Measurements from ENCODE around the gene TGM3. TPM values are rescaled to one million over a fixed set of nuclear protein-coding genes. Genes with fewer than 3 reads are reported as not detected.

Gene TGM3
- total RNA-seq, 1 donor: not detected

DNA sequence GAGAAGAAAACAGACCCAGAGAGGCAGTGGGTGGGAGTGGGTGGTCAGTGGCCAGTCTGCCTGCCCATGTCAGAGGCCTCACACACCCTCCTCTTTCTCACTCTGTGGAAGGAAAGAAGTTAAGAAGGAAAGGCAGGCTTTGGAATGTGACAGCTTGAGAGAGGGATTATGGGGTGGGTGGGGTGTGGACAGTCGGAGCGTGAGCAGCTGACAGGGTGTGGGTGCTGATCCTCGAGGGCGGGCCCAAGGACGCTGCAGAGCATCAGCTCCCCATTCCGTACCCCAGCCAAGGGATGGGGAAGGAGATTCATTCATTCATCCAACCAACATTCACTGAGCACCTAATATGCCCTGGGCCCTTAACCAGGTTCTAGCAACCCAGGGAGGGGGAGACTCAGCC lies 89.7 kb downstream of the TGM3 start:
- no peak for DNase-seq (ENCODE audit: low read depth)
- no peak overlapping the region for H3K4me3 ChIP-seq (ENCODE audit: low read depth, low read length)

DNA sequence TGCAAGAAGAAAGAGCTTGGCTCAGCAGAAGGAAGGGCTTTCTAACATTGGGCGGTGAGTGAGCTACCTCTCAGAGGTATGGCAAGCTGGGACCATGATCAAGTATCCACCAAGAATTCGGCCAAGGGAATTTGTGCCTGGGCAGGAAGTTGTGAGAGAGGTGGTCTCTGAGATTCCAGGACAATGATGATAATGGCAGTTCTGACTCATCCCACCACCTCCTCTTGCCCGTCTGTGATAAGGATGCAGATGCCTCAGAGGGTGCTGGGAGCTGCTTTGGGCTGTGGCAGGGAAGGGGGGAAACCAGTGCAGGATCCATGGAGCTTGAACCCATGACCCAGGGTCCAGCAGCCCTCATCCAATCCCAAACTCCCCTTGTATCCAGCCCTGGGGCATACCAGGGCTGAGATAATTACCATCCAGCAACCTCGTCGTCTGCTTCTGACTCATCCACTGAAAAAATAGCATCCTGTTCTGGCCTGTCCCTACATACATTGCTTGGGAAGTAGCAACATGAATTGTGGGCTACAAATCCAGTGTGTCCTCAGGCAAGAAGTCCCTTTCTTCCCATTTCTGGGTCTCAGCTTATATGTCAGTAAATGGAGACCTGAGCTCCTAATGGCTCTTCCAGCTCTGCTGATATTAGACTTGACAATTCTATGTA lies 90.8 kb downstream of the TGM3 start:
- DNase-seq (ENCODE audit: low read depth): peak; percentile 43
- TF ChIP-seq, protein P1, sequence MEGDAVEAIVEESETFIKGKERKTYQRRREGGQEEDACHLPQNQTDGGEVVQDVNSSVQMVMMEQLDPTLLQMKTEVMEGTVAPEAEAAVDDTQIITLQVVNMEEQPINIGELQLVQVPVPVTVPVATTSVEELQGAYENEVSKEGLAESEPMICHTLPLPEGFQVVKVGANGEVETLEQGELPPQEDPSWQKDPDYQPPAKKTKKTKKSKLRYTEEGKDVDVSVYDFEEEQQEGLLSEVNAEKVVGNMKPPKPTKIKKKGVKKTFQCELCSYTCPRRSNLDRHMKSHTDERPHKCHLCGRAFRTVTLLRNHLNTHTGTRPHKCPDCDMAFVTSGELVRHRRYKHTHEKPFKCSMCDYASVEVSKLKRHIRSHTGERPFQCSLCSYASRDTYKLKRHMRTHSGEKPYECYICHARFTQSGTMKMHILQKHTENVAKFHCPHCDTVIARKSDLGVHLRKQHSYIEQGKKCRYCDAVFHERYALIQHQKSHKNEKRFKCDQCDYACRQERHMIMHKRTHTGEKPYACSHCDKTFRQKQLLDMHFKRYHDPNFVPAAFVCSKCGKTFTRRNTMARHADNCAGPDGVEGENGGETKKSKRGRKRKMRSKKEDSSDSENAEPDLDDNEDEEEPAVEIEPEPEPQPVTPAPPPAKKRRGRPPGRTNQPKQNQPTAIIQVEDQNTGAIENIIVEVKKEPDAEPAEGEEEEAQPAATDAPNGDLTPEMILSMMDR (IDR thresholded peaks at IDR 0.05; ENCODE audit: insufficient read depth, low read length): no peak
- no peak overlapping the region for H3K4me3 ChIP-seq (ENCODE audit: low read depth, low read length)

More for the DNA sequence above, 89.7 kb downstream of the TGM3 start:
- TF ChIP-seq, protein P1 (IDR thresholded peaks at IDR 0.05; ENCODE audit: insufficient read depth, low read length): no peak

DNA sequence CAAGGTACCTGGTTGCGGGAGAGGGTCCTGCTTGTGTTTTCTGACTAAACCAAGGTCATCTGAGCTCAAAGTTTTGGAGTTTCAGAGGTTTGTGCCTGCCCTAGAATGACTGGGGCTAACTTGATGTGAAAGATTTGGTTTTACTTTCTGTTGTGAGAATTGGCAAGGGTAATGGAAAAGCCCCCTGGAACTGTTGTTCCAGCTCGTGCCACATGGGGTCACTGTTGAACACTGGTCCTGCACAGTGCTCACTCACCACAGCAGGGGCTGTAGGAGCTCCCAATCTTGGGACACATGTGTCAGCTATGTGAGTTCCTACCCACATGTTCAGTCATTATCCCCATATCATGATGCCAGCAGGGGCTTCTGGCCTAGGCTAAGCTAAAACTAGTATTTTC lies 91.4 kb downstream of the TGM3 start:
- DNase-seq (ENCODE audit: low read depth): peak; percentile 43
- TF ChIP-seq, protein P1 (IDR thresholded peaks at IDR 0.05; ENCODE audit: insufficient read depth, low read length): peak; percentile 61
- no peak overlapping the region for H3K4me3 ChIP-seq (ENCODE audit: low read depth, low read length)

DNA sequence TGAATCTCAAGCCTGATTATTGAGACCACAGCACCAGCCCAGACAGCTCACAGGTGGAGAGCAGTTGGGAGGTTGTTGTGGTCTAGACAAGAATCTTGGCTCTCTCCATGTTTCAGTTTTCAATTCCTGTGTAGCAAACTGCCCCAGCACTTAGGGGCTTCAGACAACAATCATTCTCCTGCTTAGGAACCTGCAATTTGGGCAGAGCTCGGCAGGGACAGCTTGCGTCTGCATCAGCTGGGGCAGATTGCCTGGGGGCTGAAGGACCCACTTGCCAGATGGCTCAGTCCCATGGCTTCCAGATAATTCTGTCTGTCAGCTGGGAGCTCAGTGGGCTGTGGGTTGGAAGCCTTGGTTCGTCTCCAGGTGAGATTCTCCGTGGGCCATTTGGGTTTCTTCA lies 91.8 kb downstream of the TGM3 start:
- no peak overlapping the region for H3K4me3 ChIP-seq (ENCODE audit: low read depth, low read length)
- TF ChIP-seq, protein P1 (IDR thresholded peaks at IDR 0.05; ENCODE audit: insufficient read depth, low read length): no peak

More for the DNA sequence above, 91.8 kb downstream of the TGM3 start:
- DNase-seq (ENCODE audit: low read depth): no peak

Other genes with a start within 250 kb of the TGM3 start
- 13.2 and 17.7 TPM in 2 replicates for gene STK35, start 194.2 kb upstream of the TGM3 start, total RNA-seq (ENCODE audit: low replicate concordance)
- gene TGM6, start 84.9 kb downstream of the TGM3 start, total RNA-seq (ENCODE audit: low replicate concordance): not detected in 2 replicates
- gene SNRPB, start 174.8 kb downstream of the TGM3 start, total RNA-seq (ENCODE audit: low replicate concordance): 47.6 and 86.5 TPM in 2 replicates
- gene ZNF343, start 212.9 kb downstream of the TGM3 start, total RNA-seq (ENCODE audit: low replicate concordance): 9.7 and 45.2 TPM in 2 replicates
- not detected in 2 replicates for gene TMC2, start 240.6 kb downstream of the TGM3 start, total RNA-seq (ENCODE audit: low replicate concordance)

Data from fibroblast of the aortic adventitia (primary cell).